Psoas muscle (tissue), 8 donors: Measurements from ENCODE around the gene SMO. TPM values are rescaled to one million over a fixed set of nuclear protein-coding genes. Genes with fewer than 3 reads are reported as not detected.
"Not testable (repeated sequence)": the region's sequence is repeated elsewhere in the genome, so short reads cannot be mapped to it uniquely, and the experiment has no call there.

Experiments
- ATAC-seq, 4 donors: fragments of 200-7000 bp; cut with Tn5 transposase; one replicate each; pipeline ENCODE4 v1.9.1; 2020; ENCODE audit warnings: moderate library complexity in 3 of 4, mild to moderate bottlenecking in 2 of 4
- DNase-seq, 2 donors: peaks; one replicate each; pipeline ENCODE4 v3.0.0-alpha.2; 2020
- H3K27ac ChIP-seq: fragments of 200-600 bp; one replicate; pipeline ENCODE4 v1.8.0; 2022
- H3K27me3 ChIP-seq, 3 donors: fragments of 200-600 bp in 1 of 3; one replicate each; pipeline versions ENCODE4 v1.6.1 to v1.8.0; 2013 to 2022; ENCODE audit warnings: low read length in 2 of 3, mild to moderate bottlenecking in 2 of 3, moderate library complexity in 1 of 3; ENCODE audit not compliant: insufficient read depth in 3 of 3
- H3K36me3 ChIP-seq, 2 donors: fragments of 200-600 bp in 1 of 2; one replicate each; pipeline versions ENCODE4 v1.6.1 to v1.8.0; 2013 to 2022; ENCODE audit warnings: low read depth in 1 of 2, mild to moderate bottlenecking in 1 of 2, moderate library complexity in 1 of 2; ENCODE audit not compliant: insufficient read depth in 1 of 2
- H3K4me1 ChIP-seq: fragments of 200-600 bp; one replicate; pipeline ENCODE4 v1.8.0; 2022
- H3K4me3 ChIP-seq: fragments of 200-600 bp; one replicate; pipeline ENCODE4 v1.8.0; 2022; ENCODE audit warnings: mild to moderate bottlenecking
- H3K9me3 ChIP-seq: fragments of 200-600 bp; one replicate; pipeline ENCODE4 v1.8.0; 2022
- CTCF ChIP-seq: fragments of 200-600 bp; IDR thresholded peaks from one replicate; pipeline ENCODE4 v1.8.0; 2022; ENCODE audit warnings: antibody characterized with exemption
- WGBS, 3 donors: extraction: QIAGEN DNeasy Blood & Tissue Kit; methylation state at CpG; one replicate each; pipeline versions ENCODE4 v1.1.6 to v1.1.7; 2013; 5-methylcytosine and 5-hydroxymethylcytosine counted together
- intact Hi-C, 2 donors: fragments of 100-400 bp; cut with DNase I; formaldehyde crosslinking; loops; one replicate each; pipeline versions ENCODE4 v1.11.0 to v1.14.2; 2022
- polyA plus RNA-seq, 3 donors: library from polyadenylated mRNA; stranded (reverse); fragments of 200-250 nt; gene quantifications; one replicate each; pipeline ENCODE4 v1.2.3, GENCODE V29; 2013
- total RNA-seq, 4 donors: library from RNA; stranded (reverse); fragmentation: NEBNext Ultra II Directional in 2 of 4; extraction: Animal tissue kit (Norgen Biotek cat#: 25700) in 2 of 4; gene quantifications; one replicate each; pipeline versions ENCODE4 v1.2.1 to v1.2.4, GENCODE V29; 2021 to 2023
- donor health status: healthy with polysubstance abuse.
- donor health status: DM: no; HTN: no; CAD: no; lungs with moderate emphysema.
- donor health status: Bipolar disorder and iron deficiency.
- donor health status: healthy.
- donor health status: DM: yes; HTN: yes; CAD: no.
- donor health status: DM: no; HTN: no; CAD: no.
- donor health status: DM: no; HTN: no; CAD: no.
- donor health status: DM: yes; HTN: yes; CAD: no.

Gene SMO
- total and polyA plus RNA-seq, 7 donors = 0.52 to 6.0 (median 1.4) TPM

GRCh38 chr7:129240119-129240820 lies 51.8 kb downstream of the SMO start:
- H3K27me3 ChIP-seq = no peaks in the 10 kb centered on the region
- no peaks in the 10 kb centered on the region for H3K9me3 ChIP-seq
- 88 to 94% (median 89%) methylated on average over 10 of the region's 10 CpGs for WGBS, 3 donors
- no peak for TF ChIP-seq CTCF
- intact Hi-C loops = no loop called here
- no peak overlapping the region for H3K27ac ChIP-seq
- no peak overlapping the region for H3K4me3 ChIP-seq
- no peak for DNase-seq
- H3K4me1 ChIP-seq = peaks cover 5% of the 10 kb centered on the region
- ATAC-seq = peak in 1 of 4 donors; percentile 57
- H3K36me3 ChIP-seq = no peaks in the 10 kb centered on the region

GRCh38 chr7:129244220-129244619 lies 55.8 kb downstream of the SMO start:
- intact Hi-C loops = no loop called here
- no peak overlapping the region for H3K27ac ChIP-seq
- H3K27me3 ChIP-seq = no peaks in the 10 kb centered on the region
- no peak for TF ChIP-seq CTCF
- no peak for DNase-seq
- H3K4me3 ChIP-seq = no peak overlapping the region
- 99 to 100% (median 100%) methylated on average over 1 of the region's 1 CpG for WGBS, 3 donors
- H3K9me3 ChIP-seq = no peaks in the 10 kb centered on the region
- no peaks in the 10 kb centered on the region for H3K4me1 ChIP-seq
- H3K36me3 ChIP-seq = no peaks in the 10 kb centered on the region
- ATAC-seq = no peak

- Histone ChIP-seq H3K9me3 (peaks cover 7% of the 10 kb centered on the region), H3K36me3 (no peaks in the 10 kb centered on the region), H3K4me3 (no peak overlapping the region), H3K27ac (no peak overlapping the region), H3K4me1 (no peaks in the 10 kb centered on the region), H3K27me3 (no peaks in the 10 kb centered on the region)
- DNase-seq = no peak
- ATAC-seq = no peak
- TF ChIP-seq CTCF = no peak
- WGBS, 3 donors = 76 to 96% (median 95%) methylated on average over 3 of the region's 3 CpGs
- intact Hi-C loops = no loop called here
Observed at GRCh38 chr7:129245533-129245932, 57.1 kb downstream of the SMO start.

- no peak for TF ChIP-seq CTCF
- no peak for DNase-seq
Observed at GRCh38 chr7:129247087-129247486, 58.7 kb downstream of the SMO start.

GRCh38 chr7:129252128-129252527 lies 63.7 kb downstream of the SMO start:
- no peak for TF ChIP-seq CTCF
- ATAC-seq (peak in 1 of 4 donors; percentile 72), DNase-seq (no peak)
- Histone ChIP-seq H3K4me1 (peaks cover 5% of the 10 kb centered on the region), H3K9me3 (peaks cover 7% of the 10 kb centered on the region), H3K36me3 (no peaks in the 10 kb centered on the region), H3K4me3 (no peak overlapping the region), H3K27ac (no peak overlapping the region), H3K27me3 (no peaks in the 10 kb centered on the region)
- intact Hi-C loops = no loop called here
- WGBS, 3 donors = 29 to 43% (median 32%) methylated on average over 2 of the region's 2 CpGs

More at GRCh38 chr7:129247087-129247486, 58.7 kb downstream of the SMO start:
- no peak overlapping the region for H3K4me3 ChIP-seq
- no peak for ATAC-seq
- no peak overlapping the region for H3K27ac ChIP-seq
- intact Hi-C loops = no loop called here
- H3K4me1 ChIP-seq = no peaks in the 10 kb centered on the region
- no peaks in the 10 kb centered on the region for H3K36me3 ChIP-seq
- 88 to 91% (median 88%) methylated on average over 2 of the region's 2 CpGs for WGBS, 3 donors
- H3K9me3 ChIP-seq = peaks cover 7% of the 10 kb centered on the region
- no peaks in the 10 kb centered on the region for H3K27me3 ChIP-seq

- H3K4me1 ChIP-seq, H3K36me3 ChIP-seq, ATAC-seq, H3K27me3 ChIP-seq, H3K27ac ChIP-seq, H3K9me3 ChIP-seq, intact Hi-C loops, DNase-seq, H3K4me3 ChIP-seq: not testable (repeated sequence)
- 84 to 93% (median 91%) methylated on average over 5 of the region's 5 CpGs for WGBS, 3 donors
Observed at GRCh38 chr7:129252603-129253002, 64.2 kb downstream of the SMO start.
